GM18505 (cell line): ENCODE results near the gene HSD17B8.
A peak's percentile ranks its signal among the peaks of the same experiment; 100 is the strongest.

Source experiments
- ATAC-seq: cut with Tn5 transposase; IDR thresholded peaks from one replicate; pipeline ENCODE4 v1.9.1; 2021; ENCODE audit not compliant: unreplicated experiment
- POLR2A ChIP-seq: IDR thresholded peaks from 4 replicates; pipeline ENCODE4 v1.6.1; 2011; ENCODE audit warnings: borderline replicate concordance; ENCODE audit not compliant: insufficient read depth, insufficient read length; ENCODE audit errors: extremely low read depth

Gene HSD17B8

GRCh38 chr6:33191383-33192104 is 12.9 kb upstream of the HSD17B8 start:
- no peak for ATAC-seq
- TF ChIP-seq POLR2A = no peak

DNA sequence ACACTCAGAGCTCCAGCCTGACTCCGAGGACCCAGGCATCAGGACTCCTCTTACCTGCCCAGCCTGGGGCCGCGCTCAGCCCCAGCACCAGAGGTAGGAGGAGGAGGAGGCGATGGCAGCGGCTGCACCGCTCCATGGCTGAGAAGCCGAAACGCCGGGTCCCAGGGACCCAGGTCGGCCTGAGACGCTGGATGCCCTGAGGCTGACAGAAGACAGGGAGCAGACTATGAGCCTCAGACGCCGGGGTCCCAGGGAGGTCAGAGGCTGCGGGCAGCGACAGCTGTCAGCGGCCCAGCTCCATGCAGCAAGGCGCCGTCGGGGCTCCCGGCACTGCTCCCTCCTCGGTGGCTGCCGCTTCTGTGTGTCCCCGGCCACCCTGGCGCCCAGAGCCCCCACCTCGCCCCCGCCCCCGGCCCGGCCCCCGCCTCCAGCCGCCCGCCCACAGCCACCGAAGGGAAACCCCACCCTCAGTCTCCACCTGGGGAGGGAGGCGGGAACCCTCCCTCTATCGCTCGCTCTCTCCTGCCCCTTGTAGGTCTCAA is 12.3 kb upstream of the HSD17B8 start, which contains the start of gene COL11A2:
Gene COL11A2, minus strand, starts transcription at position 363 of the 542 bp plus-strand sequence. Its CDS starts 227 bp downstream, at position 136.
- no peak for ATAC-seq
- no peak for TF ChIP-seq POLR2A

GRCh38 chr6:33192671-33193602 is 11.5 kb upstream of the HSD17B8 start:
- no peak for TF ChIP-seq POLR2A
- no peak for ATAC-seq

DNA sequence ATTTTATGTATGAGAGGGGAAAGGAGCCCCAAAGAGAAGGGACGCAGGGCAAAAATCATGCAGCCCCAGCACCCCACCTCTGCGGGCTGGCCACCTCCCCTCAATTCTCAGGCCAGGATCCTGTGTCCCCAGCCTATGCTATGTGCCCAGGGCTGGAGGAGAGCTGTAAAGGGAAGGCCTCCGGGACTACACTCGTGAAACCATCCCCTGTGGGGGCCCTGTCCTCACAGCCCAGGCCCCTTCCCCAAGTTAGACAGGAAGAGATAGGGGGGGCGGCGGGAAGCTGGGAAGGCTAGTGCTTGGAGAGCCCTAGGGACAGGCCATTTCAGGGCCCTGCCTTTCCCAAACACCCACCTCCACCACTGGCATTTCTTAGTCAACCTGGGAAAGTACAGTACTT is 10.8 kb upstream of the HSD17B8 start:
- TF ChIP-seq POLR2A = no peak
- no peak for ATAC-seq

GRCh38 chr6:33194431-33194979 is 9.9 kb upstream of the HSD17B8 start:
- ATAC-seq = no peak
- TF ChIP-seq POLR2A = no peak

DNA sequence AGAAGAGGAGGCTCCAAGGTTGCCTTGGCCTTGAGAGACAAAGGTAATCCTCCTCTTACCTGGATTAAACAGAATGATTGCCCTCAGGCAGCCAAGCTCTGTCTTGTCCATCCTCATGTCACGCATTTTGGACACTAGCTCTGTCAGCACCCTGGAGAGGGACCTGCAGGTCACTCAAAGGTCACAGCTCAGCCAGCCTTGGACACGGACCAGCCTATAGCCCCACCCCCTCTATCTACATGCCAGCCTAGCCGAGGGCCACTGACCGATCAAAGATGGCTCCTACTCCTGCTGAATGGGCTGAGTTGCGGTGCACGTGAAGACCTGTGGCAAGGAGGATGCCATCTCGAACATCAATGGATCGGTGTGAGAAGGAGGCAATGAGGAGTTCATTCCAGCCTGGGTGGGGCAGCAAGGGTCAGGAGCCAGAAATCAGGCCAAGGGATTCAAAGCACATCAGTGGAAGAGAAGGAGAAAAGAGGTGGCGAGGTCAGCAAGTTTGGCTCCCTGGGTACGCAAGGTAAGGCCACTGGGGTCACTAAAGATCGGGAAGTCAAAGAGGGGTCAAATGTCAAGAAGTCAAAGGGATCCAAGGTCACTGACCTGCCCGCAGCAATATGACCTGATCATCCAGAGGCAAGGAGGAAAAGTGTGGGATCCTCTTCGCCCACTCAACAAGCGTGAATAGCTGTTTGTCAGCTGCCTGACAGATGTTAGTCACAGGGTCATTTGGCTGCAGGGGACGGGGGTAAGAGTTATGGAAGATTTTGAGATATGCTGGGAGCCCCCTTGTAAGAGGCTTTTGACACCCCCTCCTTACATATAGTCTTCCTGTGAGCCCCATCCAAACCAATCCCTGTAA is 8.9 kb upstream of the HSD17B8 start:
- ATAC-seq = no peak
- no peak for TF ChIP-seq POLR2A

DNA sequence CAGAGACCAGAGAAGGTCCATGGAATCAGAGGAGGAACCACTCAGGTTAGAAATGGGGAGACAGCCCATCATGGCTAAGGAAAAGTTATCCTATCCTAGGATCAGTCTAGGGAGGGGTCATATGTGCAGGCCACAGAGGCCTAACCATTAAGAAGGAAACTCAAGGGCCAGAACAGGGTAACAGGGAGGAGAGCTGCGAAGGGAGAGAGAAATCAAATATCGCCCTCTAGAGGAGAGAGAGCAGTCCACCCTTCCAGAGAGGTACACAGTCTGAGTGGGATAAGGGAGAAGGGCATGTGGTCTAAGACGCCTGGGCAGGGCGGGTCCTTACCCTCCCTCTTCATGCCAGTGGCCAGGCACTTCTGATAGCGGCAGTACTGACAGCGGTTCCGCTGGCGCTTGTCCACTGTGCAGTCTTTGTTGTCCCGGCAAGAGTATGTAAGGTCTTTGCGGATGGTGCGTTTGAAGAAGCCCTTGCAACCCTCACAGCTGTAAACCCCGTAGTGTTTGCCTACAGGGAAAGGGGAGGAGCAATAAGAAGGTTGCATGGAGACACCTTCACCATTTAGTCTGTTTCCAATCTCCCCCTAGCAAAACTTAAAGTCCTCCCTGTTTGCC is 6.9 kb upstream of the HSD17B8 start:
- no peak for ATAC-seq
- TF ChIP-seq POLR2A = no peak

DNA sequence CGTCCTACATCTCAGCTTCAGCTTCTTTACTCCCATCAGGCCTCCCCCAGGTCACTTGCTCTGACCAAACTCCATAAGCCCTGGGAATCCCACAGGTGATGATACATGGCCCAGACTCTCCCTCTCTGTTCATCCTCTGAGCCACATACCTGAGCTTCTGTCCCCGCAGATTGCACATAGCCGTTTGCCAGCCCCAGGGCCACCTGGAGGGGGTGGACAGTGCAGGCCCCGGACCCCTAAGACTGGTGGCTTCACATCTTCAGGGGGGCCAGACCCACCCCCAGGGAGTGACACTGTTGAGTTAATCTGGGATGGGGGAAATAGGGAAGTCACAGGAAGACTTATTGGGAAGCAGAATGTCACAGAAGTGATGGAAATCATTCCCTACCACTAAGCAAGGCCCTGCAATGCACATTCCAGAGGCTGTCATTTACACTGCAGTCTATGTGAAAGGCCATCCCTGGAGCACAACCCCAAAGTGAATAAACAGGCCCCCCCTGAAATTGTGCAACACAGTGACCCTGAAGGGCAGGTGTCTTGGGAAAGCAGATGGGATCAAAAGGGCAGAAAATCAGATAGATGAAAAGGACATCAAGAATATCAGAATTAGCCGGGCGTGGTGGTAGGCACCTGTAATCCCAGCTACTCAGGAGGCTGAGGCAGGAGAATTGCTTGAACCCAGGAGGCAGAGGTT is 6.1 kb upstream of the HSD17B8 start:
- no peak for TF ChIP-seq POLR2A

DNA sequence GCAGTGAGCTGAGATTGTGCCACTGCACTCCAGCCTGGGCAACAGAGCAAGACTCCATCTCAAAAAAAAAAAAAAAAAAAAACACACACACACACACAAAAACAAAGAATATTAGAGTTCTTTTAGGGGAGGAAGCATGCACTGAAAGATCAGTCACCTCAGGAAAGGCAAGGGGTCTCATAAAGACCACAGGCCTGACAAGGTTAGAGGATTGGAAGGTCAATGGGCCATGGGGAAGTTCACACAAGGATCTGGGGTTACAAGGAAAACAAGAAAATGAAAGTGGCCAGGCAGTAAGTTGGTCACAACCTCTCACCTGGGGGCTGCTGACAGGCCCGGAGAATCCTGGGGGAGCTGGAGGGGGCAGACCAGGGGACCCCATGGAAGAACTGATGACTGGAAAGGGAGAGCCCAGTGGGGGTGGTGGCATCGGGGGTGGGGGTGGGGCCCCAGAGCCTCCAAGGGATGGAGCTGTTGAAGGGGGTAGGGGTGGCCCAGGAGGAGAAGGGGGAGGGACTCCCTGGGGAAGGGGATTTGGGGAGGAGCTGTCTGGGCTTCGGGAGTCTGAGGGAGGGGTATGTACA is 5.5 kb upstream of the HSD17B8 start:
- ATAC-seq = no peak
- no peak for TF ChIP-seq POLR2A

More for the DNA sequence above, 6.1 kb upstream of the HSD17B8 start:
- ATAC-seq = no peak

DNA sequence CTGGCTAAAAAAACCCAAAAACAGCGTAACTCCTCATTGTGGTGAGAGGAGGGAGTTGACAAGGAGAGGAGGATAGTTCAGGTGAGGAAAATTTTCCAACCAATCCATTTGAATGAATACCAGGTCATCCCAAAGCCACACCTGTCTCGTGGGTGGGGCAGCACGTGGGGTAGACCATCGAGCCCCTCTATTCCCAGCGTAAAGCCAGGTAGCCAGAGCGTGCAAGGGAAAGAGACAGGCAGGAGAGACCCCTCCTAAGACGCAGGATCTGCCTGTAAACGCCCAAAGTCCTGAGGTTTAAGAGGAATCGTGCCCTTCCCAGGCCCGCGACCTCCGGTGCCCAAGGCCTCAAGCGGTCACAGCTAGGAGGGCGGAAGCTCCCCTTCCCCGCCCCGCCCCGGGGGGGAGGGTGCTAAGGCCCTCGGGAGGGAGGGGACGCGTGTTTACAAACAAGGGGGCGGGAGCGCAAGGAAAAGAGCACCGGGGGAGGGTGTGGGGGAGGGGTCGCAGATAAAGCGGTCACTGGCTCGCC is 4.7 kb upstream of the HSD17B8 start:
- peak; percentile 18 for ATAC-seq
- no peak for TF ChIP-seq POLR2A
